Bone marrow (tissue), 2 donors: ENCODE measurements around the gene C14orf180.

Experiments
- DNase-seq, 2 donors: peaks; one replicate each; lab custom pipeline; 2025; lab: John Stamatoyannopoulos, UW

Gene C14orf180

DNA sequence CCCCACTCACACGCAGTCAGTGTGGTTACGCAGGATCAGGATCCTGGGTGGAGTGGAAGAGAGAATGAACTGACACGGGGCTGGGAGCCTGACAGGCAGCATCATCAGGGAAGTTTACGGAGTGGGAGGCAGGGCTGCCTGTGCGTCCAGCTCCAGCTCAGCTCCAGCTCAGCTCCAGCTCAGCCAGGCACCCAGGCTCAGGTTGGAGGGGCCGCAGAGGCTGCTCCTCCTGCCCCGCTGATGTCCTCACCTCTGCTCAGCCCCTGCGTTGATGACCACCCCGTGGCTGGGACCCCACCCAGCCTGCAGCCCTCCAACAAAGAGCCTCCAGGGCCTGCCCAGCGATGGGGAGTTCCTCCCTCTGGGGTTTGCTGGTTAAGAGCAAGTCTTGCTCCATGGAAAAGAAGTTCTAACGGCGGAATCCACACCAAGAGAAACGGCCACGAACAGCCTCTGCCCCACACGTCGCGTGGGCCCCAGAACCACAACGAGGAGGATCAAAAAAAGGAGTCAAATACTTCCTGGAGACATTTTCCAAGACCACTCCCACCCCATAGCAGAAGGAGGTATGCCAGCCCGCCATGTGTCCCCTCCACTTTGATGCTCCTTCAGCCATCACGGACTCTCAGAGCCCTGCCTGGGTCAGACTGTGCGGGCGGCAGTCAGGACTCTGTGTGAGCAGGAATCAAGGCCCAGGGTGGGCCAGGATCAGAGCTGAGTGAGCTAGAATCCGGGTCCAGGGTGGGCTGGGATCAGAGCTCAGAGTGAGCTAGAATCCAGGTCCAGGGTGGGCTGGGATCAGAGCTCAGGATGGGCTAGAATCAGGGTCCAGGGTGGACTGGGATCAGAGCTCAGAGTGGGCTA is 17.7 kb upstream of the C14orf180 start:
- DNase-seq: no peak

GRCh38 chr14:104562606-104563005 is 17.0 kb upstream of the C14orf180 start:
- no peak for DNase-seq

GRCh38 chr14:104563191-104563741 is 16.3 kb upstream of the C14orf180 start:
- no peak for DNase-seq

GRCh38 chr14:104563742-104564615 is 15.6 kb upstream of the C14orf180 start:
- DNase-seq: peak; percentile 5 to 32

DNA sequence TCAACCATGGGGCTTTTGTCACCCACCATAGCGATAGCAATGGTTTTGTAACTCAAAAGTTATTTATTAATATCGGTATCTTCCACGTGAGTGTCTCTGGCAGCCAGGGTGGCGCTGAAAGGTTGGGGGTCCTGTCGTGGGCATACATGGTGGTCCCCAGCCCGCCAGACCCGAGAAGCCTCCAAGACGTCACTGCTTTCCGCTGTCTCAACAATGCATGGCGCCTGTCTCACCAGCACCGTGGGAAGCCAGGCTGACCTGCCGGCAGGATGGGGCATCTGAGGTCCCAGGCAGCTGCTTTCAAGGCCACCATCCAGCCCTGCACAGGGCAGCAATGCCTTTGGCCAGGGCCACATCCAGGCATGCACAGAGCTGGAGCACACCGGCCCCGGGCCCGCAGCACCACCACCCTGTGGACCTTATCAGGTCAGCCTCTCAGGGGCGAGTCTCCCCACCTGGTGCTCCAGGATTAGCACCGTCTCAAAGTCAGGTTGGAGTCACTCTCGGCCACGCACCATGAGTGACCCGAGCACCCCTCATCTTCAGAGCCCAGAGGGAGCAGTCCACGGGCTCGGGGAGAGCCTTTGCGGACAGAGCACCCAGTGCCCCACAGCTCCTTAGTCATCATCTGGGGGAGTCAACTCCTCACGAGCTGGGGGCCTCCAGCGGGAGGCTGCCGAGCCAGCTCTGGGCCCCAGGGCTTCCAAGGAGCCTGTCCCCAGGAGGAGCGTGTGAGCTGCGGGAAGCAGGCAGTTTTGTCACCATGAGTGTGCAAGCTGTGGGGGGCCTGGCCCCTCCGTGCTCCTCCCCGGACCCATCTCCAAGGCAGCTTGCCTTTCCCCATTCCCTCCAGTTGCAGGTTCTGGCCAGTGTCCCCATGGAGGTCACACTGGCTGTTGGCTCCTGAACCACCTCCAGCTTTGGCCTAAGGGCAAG is 14.6 kb upstream of the C14orf180 start:
- DNase-seq: no peak

GRCh38 chr14:104567141-104567956 is 12.2 kb upstream of the C14orf180 start:
- DNase-seq: no peak

- DNase-seq: no peak
Observed at GRCh38 chr14:104567957-104568225, 11.7 kb upstream of the C14orf180 start.

DNA sequence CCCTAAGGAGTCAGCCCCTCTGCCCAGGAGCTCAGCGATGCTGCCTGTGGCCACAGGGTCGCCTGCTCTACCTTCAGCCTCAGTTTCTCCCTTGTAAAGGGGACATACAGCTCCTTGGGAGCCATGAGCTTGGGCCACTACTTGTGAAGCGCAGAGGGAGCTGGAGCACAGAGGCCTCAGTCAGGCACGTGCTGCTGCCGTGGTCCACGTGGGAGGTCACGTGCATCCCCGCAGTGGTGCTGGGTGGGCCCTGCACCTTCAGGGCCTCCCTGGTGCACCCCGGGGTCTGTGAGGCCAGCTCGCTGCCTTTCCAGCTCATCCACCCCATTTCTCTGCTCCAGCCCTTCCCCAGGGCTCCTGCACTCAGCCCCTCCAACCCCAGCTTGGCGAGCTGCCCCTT is 10.9 kb upstream of the C14orf180 start:
- DNase-seq: no peak

GRCh38 chr14:104569435-104569834 is 10.1 kb upstream of the C14orf180 start:
- DNase-seq: no peak

GRCh38 chr14:104571246-104571645 is 8.3 kb upstream of the C14orf180 start:
- no peak for DNase-seq

DNA sequence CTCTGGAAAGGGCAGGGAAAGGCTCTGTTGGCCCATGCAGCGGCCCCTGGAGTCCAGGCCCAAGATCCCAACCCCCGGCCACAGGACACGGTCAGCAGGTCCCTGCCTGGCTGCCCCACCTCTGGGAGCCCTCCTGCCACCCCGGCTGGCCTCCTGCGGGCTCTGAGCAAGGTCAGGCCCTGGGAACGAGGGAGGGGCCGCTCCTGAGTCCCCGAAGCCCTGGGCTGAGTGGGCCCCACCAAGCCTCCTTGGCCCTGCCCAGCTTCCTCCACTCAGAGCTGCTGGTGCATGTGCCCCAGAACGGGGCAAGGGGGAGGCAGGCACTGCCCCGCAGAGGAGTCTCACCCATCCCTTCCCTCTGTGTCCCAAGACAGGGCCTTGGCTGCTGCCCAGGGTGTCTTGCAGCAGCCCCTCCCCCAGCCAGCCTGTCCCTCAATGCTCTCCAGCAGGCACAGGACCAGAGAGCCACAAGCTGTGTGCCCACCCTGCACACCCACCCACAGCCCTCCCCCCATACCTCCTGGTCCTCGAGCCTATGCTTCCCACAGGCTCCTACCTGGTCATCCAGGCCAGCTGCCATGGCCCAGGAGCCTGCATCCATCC is 7.4 kb upstream of the C14orf180 start:
- DNase-seq: no peak

- DNase-seq: no peak
Observed at GRCh38 chr14:104572668-104573067, 6.9 kb upstream of the C14orf180 start.

GRCh38 chr14:104573930-104574329 is 5.6 kb upstream of the C14orf180 start:
- no peak for DNase-seq

- no peak for DNase-seq
Observed at GRCh38 chr14:104574536-104574935, 5.0 kb upstream of the C14orf180 start.

GRCh38 chr14:104574978-104575583 is 4.5 kb upstream of the C14orf180 start:
- DNase-seq: no peak

DNA sequence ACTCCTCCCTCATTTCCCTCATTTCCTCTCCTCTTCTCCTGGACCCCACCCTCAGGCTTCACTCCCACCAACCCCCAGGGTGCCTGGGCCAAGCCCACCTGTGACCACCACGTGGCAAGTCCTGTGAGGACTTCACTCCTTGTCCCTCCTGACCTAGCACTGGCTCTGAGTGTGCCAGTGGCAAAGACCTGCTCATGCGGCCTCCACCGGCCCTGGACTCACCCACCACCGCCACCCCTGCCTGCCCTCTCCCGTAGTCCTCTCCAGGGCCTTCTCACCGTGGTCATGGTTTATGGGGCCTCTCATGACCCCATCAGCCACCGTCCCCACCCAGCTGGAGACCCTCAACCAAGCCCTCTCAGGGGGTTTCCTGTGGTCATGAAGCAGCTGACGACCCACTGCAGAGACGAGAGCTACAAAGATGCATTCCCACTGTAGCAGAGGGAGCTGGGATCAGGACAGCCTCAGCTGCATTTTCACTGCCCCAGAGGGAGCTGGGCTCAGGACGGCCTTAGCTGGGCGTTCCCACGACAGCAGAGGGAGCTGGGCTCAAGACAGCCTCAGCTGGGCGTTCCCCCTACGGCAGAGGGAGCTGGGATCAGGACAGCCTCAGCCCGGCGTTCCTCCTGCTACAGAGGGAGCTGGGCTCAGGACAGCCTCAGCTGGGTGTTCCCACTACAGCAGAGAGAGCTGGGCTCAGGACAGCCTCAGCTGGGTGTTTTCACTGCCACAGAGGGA is 3.2 kb upstream of the C14orf180 start:
- DNase-seq: no peak

DNA sequence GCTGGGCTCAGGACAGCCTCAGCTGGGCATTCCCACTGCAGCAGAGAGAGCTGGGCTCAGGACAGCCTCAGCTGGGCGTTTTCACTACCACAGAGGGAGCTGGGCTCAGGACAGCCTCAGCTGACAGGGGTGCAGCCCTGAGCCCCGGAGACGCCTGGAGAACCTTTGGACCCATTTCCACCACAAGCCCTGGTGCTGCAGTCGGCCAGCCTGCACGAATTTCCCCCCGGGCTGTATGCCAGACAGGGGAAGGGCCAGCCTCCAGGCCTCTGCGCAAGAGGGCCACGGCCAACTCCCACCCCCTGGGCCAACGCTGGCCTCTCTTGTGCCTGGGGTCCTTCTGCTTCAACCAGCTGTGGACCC is 2.6 kb upstream of the C14orf180 start:
- DNase-seq: no peak

DNA sequence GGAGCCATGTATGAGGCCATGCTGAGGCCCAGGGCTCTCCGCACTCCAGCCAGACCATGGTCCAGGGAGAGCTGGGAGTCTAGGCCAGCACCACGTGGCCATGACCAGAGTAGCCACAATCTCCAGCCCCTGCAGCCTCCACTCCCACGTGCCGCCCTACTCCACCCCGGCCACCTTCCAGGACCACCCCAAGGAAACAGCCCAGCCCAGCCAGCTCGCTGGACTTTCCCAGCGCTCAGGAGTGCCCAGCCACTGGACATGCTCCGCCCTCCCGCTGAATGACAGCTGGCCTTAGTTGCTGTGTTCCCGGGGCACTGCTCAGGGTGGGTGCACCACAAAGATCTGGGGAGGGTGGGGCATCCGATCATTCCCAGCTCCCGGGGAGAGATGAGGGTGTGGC is 2.1 kb upstream of the C14orf180 start:
- no peak for DNase-seq

GRCh38 chr14:104577847-104578301 is 1.7 kb upstream of the C14orf180 start:
- DNase-seq: no peak
